NCI-H146 treated with DMSO at 0.1 percent for 48 hours (cell line): ENCODE measurements around the gene PRDM8.
A peak's percentile ranks its signal among the peaks of the same experiment; 100 is the strongest.
"Not testable (repeated sequence)": the region's sequence is repeated elsewhere in the genome, so short reads cannot be mapped to it uniquely, and the experiment has no call there.

Experiments
- DNase-seq: peaks from one replicate; lab custom pipeline; 2025; ENCODE audit not compliant: unreplicated experiment; lab: John Stamatoyannopoulos, UW

PRDM8 gene

GRCh38 chr4:80225595-80225994, 28.3 kb downstream of the PRDM8 start:
- no peak for DNase-seq

DNA sequence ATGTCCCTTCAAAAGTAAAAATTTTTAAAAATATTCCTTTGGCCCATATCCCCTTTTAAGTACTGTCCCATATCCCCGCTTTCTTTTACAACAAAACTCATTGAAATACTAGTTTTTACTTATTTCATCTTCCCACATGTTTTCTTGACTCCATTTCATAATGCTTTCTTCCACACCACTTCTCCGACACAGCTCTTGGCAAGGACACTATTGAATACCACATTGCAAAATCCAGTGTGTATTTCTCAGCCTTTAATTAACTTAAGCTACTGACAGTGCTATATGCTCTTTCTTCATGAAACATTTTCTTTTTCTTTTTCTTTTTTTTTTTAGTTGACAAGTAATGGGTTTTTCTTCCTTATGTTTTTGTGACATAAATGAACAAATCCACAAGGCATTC, 28.8 kb downstream of the PRDM8 start:
- no peak for DNase-seq

DNA sequence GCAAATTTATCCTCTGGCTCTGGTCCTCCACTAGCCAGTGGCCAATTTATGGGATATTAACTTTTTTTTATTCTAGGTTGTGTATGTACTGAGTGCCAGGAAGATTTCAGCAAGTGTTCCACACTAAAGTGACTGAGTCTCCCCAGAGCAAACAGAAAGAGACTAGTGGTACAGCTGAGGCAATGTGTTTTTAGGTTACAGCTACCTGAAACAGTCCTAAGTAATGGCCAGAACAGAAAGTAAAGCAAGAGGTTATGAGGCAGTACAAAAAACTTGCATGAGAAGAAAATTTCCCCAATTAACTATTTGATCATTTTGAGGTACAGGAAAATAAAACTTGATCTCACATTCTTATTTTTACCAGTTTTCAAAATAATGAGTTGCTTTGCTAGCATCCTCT, 31.2 kb downstream of the PRDM8 start:
- no peak for DNase-seq

GRCh38 chr4:80229128-80229527, 31.8 kb downstream of the PRDM8 start:
- DNase-seq = no peak

- no peak for DNase-seq
These were observed 32.3 kb downstream of the PRDM8 start for GRCh38 chr4:80229590-80229989.

- no peak for DNase-seq
These were observed 33.9 kb downstream of the PRDM8 start for GRCh38 chr4:80231180-80231579.

- DNase-seq = no peak
These were observed 35.5 kb downstream of the PRDM8 start for GRCh38 chr4:80232707-80233370.

DNA sequence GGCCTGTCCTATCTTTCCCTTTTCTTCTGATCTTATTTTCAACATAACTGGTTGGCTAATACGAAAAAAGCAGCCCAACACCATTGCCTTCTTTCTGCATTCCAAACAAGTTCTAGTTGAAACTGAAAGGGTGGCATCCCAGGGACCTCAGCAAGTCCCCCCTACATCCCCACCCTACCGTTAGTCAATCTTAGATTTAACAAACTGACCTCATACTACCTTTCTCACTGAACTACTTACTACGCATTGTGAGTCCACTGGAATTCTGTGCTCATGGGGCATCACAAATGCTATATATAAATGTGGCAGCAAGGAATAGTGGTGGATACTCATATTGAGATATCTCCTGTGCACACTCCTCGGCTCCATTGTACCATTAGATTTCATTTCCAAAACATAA, 36.1 kb downstream of the PRDM8 start:
- DNase-seq = no peak

GRCh38 chr4:80235451-80235850, 38.1 kb downstream of the PRDM8 start:
- no peak for DNase-seq

- DNase-seq = no peak
These were observed 40.7 kb downstream of the PRDM8 start for GRCh38 chr4:80237992-80238391.

DNA sequence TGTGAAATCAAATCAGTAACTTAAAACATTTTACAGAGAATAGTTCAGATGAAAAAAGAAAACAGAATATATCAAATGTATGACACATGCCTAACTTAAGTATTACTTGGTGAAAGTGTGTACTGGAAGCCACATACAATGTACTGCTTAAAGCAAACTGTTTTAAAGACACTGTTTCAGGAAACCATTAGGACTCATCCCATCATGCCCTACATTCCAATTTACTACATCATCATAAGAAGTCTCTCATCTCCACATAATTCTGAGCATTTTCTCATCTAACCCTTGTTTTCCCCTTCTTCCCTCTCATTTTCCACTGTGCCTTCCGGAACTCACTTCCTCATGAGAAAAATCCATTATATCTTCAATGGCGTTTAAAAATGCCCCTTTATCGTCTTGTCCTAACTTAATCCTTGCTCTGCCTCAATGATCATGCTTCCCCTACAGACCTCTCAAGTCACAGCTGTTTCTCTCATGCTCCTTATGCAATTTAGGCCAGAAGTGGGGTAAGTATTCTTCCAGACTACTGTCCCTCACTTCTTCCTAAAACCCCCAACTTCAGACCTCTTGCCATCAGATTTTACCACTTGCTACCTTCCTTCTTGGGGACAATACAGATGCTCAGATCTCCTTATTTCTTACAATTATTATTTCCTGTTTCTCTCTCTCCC, 42.3 kb downstream of the PRDM8 start:
- DNase-seq = no peak

GRCh38 chr4:80240976-80241375, 43.7 kb downstream of the PRDM8 start:
- no peak for DNase-seq

DNA sequence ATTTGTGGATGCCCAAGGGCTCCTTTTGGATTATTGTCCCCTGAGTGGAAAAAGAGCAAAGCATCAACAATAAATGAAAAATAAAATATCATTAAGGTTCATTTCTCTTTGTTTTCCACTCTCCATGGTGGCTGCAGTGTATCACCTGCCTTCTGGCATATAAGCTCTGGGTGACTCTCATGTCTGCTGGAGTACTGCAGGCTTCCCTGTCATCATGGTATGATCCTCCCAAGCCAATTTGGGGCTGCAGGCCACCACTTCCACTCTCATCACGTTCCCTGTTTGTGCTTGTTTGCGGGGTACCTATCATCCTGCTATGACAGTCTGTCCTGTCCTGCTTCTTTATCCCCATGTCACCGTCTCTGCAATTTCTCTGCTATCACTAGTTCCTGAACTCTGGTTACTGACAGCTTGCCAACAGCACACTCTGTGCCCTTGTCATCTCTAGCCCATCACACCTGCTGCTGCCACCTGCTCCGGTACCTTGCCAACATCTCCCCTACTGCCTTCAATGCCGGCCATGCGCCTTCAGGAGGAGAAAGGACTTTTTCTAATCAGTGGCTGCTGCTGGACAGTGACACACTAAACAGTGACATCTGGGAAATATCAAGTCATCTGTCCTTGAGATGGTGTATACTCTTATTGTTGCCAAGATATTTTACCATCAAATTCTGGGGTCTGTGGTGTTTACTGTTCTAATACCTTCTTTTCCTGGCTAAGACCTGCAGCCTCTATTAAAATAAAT, 46.1 kb downstream of the PRDM8 start:
- DNase-seq = peak; percentile 63

GRCh38 chr4:80247484-80247883, 50.2 kb downstream of the PRDM8 start:
- DNase-seq = not testable (repeated sequence)

GRCh38 chr4:80249144-80249543, 51.8 kb downstream of the PRDM8 start:
- no peak for DNase-seq

DNA sequence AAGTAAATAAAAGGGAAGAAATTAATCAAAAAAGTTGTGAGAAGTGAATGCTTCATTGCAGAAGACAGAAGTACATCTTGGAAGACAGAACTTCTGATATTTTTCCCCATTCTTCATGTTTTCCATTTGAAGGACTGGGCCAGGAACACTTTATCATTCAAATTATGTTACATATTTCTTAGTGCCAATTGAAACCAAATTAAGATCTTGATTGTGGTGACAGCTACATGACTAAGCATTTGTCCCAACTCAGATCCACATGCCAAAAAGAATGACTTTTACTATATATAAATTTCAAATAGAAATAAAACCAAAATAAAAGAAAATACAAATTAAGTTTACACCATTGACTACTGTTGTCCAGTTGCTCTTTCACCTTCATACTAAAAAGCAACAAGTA, 55.1 kb downstream of the PRDM8 start:
- DNase-seq = no peak

DNA sequence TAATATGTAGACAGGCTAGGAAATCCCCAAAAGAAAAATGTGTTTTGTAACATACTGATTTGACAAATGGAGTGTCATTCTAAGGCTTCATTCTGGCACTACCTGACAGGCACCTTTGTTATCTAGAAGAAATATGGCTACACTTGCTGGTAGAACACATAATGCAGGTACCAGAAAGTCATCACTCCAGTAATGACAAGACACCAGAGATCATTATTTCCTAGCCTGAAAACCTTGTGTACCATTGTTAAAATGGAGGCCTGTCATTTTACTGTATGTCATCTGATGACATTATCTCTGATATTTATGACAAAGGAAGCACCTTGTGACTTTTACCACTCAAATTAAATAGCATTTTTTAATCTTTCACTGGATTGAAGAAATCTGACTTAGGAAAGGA, 55.6 kb downstream of the PRDM8 start:
- DNase-seq = no peak

DNA sequence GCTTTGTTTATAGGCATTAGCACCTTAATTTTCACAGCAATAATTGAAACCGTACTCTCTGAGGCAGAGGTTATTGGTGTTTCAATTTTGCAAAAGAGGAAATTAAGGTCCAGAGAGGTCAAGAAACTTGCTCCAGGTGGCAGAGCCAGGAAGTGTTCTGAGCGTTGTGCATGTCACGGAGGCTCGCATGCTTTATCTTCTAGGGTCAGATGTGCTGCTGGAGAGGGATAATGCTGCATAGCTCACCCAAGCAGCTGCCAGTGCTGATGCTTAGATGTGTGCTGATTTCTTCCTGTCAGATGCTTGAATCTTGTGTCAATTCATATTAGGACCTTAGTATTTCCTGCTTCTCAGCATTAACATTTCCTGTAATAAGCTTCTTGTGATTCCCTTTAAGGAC, 56.2 kb downstream of the PRDM8 start:
- no peak for DNase-seq
